COR-L47 (cell line): ENCODE results near the gene JMJD8.
"Not testable (repeated sequence)": the region's sequence is repeated elsewhere in the genome, so short reads cannot be mapped to it uniquely, and the experiment has no call there.

Experiments
- DNase-seq: peaks from one replicate; lab custom pipeline; 2025; lab: John Stamatoyannopoulos, UW

The JMJD8 gene

DNA sequence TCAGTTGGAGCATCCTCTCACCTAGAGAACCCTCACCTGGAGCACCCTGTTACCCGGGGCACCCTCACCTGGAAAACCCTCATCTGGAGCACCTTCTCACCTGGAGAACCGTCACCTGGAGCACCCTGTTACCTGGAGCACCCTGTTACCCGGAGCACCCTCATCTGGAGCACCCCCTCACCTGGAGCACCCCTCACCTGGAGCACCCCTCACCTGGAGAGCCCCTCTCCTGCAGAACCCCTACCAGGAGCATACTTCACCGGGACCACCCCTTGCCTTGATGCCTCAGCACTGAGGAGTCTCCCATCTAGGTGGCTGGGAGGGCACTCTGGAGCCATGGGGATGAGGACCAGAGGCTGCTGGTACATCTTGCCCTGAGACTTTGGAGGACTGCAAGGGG, 24.8 kb upstream of the JMJD8 start:
- DNase-seq: no peak

GRCh38 chr16:708019-708418, 23.9 kb upstream of the JMJD8 start:
- no peak for DNase-seq

- peak; percentile 45 for DNase-seq
Observed at GRCh38 chr16:707062-707538, 23.0 kb upstream of the JMJD8 start.

DNA sequence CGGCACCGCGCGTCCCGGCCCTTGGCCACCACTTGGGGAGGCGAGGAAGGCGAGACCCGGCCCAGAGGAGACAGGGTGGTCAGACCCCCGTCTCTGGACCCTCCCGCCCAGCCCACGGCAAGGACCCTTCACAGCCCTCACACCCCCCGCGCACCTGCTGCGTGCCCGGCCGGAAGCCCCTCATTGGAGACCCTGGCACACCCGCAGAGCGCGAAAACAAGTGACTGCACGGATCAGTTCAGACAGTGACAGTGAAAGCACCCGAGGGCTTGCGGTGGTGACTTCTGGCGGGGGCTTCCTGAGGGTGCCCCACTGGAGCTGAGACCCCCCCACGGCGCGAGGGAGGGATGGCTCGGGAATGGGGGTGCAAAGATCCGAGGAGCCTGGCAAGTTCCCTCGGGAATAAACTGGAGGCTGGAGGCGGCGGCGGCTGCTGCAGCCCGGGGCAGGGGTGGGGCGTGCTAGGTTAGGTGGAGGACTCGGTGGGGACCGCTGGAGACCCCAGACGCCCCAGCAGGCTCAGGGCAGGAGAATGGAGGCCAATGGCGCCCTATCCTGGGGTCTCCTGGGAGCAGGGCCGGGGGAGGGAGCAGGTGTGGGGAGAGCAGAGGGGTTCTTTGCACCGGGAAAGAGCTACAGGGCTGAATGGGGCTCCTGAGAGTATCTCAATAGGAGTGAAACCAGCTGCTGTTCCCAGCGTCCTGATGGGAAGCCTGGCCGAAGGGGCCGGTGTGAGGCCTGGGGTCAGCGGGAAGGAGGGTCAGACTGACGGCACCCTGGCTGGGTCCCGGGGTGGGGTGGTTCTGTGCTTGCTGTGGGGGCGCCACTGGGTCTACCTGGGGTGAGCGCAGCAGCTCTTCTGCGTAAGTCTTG, 22.3 kb upstream of the JMJD8 start:
- DNase-seq: no peak

DNA sequence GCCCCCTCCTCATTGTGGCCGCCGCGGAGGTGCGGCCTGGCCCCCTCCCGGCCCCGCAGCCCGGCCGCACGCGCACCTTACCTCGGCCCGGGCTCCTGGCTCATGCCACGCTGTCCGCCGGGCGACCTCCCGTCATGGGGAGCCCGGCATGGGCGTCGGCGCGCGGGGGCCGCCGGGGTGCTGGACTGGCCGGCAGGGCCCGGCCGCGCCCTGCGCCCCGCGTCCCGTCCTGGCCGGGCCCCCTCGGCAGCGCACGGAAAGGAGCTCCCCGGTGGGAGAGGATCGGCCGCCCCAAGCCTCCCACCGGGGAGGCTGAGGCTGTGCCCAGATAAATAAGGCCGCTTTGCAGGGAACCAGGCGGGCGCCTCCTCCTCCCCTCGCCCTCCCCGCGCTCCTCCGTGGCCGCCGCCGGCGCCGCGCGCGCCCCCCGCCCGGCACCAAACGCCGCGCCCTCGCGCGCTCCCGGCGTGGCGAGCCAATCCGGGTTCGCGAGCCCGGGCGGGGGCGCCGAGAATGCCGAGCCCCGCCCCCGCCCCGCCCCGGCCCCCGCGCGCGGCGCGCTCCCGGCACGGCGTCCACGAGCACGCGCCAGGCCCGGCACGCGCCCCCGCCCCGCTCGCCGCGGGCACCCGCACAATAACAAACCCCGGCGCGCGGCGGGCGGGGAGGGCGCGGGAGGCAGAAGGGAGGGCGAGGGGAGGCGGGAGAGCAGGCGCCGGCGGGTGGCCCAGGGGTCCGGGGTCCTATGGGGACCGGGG, 21.5 kb upstream of the JMJD8 start, which contains the start of gene FBXL16:
FBXL16 (minus strand) TSS at position 371 of the 758 bp plus-strand sequence. CDS start 8,396 bp downstream, outside the sequence.
- peak; percentile 84 for DNase-seq

GRCh38 chr16:704552-705380, 20.6 kb upstream of the JMJD8 start:
- no peak for DNase-seq

- no peak for DNase-seq
Observed at GRCh38 chr16:704047-704446, 19.9 kb upstream of the JMJD8 start.

DNA sequence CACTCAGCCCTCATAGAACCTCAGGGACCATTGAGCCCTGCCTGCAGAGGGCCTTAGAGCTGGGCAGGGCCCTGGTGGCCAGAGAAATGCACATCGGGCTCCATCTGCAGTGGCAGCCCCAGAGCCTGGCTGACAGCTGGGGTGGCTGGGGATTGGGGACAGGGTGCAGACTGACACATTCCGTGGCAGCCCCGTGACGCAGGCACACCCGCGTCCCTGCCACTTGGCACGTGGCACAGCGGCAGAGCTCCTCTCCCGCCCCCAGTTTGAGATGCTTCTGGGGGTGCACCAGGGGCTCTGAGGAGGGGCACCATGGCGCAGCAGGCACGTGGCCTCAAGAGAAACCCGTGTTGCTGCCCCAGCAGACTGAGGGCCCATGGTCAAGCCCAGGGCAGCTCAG, 19.3 kb upstream of the JMJD8 start:
- DNase-seq: no peak

DNA sequence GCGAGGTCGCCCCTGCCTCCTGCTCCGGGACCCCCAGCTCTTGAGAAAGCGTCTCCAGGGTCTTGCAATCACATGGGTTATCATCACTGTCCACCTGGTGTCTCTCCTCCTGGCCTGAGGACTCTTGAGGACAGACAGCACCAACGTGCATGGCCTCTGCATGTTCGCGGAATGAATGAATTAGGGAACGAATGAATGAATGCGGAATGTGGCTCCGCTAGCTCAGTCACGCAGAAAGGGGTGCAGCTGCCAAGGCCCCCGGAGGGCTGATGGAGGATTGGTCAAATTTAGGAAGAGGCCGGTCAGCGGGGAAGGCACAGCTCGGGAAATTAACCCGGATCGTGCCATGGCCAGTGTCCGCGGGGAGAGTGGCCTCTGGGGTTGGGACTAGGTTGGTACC, 18.2 kb upstream of the JMJD8 start:
- DNase-seq: no peak

DNA sequence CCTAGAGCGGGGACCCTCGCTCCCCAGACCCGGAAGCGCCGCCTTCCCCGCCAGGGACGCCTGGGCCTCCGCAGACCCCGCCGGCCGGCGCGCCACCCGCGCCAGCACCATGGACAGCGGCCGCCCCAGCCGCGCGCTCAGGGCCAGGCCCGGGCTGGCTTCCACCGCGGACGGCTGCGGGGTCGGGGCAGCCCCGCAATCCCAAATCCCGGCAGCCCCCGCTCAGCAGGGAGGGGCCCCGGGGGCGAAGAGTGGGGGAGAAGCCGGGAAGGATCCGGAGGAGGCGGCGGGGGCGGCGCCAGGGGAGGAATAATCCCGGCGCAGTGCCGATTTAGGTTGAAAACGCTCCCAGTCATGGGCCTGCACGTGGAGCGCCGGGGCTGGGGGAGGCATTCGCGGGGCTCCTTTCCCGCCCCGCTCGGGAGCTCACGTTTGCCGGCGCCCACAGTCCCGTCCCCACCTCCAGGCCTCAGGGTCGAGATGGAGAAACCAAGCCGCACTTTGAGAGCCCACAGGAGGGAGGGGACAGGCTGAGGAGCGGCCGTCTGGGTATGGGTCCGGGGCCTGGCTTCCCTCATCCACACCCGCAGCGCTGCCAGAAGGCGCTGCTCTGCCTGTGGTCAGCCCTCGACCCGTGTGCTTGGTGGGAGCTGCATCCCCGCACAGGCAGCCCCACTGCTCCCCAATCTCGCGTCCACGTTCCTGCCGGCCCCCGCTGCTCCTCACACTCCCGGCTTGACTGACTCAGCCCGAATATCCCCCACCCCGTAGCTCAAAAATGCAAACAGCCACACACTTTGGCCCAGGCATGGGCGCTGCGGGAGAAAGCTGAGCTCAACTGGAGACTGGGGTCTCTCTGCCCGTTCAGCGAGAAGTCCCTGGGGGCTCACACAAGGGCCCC, 16.8 kb upstream of the JMJD8 start:
- no peak for DNase-seq

DNA sequence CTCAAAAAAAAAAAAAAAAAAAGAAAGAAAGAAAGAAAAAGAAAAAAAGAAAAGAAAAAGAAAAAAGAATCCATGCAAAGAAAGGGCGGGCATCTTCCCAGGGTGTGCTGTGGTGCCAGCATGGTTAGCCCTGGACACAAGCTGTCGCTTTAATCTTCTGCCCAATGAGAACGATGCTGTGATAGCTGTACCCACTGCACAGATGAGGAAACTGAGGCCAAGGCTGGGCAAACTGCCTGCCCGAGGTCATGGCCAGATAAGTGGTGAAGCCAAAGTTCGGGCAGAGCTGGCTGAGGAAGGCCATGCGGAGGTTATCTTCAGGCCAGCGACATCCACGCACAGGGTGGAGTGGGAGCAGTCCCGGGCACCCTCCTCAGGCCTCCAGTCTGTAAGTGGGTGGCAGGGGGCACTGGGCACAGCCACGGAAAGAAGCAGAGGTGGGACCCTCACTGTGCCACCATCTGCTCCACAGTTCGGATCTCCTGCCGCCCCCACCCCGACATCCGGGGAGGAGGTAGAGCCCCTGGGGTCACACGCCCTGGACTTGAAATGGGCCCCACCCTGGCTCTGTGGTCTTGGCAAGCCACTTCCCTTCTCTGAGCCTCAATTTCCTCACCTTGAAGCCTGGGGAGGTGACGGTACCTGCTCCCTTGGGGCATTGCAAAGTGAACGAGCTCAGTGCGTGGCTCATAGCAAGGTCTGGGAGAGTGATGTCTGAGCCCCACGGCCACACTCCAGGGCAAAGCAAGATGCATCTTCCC, 15.0 kb upstream of the JMJD8 start:
- DNase-seq: no peak

GRCh38 chr16:695355-696089, 11.4 kb upstream of the JMJD8 start:
- peak; percentile 97 for DNase-seq

DNA sequence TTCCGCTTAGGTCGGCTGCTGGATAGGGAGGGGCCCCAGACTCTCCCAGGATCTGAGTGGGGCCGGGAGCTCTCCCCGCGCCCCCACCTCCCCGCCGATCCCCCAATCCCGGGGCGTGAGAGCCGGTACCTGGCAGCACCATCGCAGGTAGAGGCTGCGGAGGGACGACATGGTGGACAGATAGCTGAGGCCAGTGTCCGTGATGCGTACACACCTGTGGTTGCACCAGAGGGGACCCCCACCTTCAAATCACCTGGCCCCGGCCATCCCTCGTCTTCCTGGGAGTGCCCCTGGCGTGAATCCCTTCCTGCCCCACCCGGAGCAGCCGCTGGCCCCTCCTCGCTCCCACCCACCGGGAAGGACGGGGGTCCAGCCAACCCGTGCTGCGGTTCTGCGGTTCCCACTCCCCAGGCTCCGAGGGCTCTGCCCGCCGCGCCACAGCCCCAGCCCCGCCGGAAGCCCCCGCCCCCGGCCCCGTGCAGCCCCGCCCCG, 10.8 kb upstream of the JMJD8 start:
- DNase-seq: peak; percentile 72

DNA sequence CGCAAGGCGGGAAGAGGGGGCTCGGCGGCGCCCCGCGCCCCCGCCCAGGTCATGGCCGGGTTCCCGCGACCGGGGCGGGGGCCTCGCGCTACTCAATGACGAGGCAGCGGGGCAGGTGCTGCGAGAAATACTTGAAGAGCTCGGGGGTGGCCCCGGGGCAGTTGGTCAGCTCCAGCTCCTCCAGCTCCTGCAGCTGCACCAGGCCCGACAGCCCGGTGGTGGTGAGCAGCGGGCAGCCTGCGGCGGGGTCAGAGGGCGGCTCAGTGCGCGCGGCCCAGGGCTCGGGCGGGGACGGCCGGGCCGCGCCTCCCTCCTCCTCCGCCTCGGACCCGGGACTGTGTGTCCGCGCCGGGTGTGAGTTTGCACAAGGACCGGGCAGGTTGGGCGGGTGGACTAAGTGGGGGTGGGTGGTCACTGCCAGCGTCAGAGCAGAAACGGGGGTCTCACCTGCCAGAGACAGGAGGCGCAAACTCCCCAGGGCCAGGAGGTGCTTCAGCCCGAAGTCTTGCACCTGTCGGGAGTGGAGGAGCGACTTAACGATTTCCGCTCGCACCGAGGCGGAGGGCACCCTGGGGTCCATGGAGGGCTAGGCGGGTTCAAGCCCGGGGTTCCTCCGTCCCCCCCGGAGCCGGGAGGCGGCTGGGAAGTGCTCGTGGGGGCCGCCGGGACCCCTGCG, 10.2 kb upstream of the JMJD8 start:
- DNase-seq: no peak

DNA sequence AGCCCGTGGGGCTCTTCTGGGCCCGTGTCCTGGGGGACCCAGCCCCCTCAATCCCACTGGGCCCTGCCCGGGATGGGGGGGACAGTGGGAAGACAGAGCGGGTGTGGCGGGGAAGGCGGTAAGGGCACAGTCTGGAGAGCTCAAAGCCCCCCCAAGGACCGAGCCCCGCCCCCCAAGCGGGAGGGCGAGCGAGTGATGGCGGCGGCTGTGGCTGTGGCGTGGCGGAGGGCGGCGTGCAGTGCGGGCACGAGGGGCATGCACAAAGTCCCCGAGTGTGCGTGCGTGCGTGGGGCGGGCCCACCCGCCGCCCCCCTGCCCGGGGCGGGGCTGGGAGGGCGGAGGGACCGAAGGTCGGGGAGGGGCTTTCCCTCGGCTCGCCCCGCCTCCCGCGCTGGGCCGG, 9.6 kb upstream of the JMJD8 start:
- DNase-seq: no peak

GRCh38 chr16:693364-693763, 9.2 kb upstream of the JMJD8 start:
- no peak for DNase-seq

DNA sequence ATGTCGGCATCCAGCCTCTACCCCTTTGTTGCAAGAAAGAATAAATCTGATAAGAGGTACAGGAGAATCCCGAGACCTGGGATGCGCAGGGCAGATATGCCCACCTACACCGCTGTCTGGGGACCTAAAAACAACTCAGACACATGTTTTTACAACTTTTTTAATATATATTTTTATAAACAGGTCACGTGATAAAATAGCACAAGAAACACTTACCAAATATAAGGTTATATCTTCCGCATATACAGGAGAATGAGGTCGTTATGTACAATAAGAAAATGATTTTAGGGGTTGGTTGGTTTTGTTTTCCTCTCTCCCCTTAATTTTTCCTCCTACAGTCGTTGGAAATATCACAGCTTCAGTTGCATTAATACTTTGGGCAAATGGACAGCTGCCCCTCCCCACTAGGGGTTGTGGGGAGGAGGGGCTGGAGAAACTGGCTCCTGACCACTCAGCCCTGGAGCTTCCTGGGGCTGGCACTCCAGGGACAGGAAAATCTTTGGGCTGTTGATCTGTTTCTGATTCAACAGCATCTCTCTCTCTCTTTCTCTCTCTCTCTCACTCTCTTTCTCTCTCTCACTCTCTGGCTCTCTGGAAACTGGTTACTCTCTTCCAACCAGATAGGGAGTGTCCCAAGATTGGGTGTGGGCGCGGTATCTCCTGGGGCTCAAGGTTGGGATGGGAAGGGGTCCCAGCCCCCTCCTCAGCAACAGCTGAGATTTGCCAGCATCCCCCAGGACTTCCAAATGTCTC, 8.4 kb upstream of the JMJD8 start:
- DNase-seq: no peak

DNA sequence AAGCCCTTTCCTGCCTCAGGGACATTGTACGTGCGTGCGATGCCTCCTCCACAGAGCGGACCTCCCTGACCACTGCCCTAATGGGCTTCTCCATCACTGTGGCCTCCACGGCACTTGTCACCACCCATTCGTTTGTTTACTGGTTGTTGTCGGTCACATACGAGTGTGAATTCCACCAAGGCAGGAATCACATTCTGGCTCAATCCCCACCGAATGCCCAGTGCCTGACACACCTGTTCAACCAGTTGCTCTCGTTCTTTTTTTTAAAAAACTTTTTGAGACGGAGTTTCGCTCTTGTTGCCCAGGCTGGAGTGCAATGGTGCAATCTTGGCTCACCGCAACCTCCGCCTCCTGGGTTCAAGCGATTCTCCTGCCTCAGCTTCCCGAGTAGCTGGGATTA, 7.1 kb upstream of the JMJD8 start:
- not testable (repeated sequence) for DNase-seq
